Muscle of leg (tissue), 11 donors: ENCODE data around the gene NPAS3. TPM values are rescaled to one million over a fixed set of nuclear protein-coding genes. Genes with fewer than 3 reads are reported as not detected.

Experiments
- DNase-seq: peaks from one replicate; pipeline ENCODE4 v3.0.0; 2013
- H3K27ac ChIP-seq: one replicate; pipeline ENCODE4 v1.5.1; 2013; ENCODE audit warnings: mild to moderate bottlenecking, low read length, control low read depth
- H3K27me3 ChIP-seq: one replicate; pipeline ENCODE4 v1.6.1; 2013; ENCODE audit warnings: low read length; ENCODE audit not compliant: control insufficient read depth, insufficient read depth
- H3K36me3 ChIP-seq: one replicate; pipeline ENCODE4 v1.6.1; 2013; ENCODE audit warnings: low read length; ENCODE audit not compliant: control insufficient read depth, insufficient read depth
- H3K4me1 ChIP-seq: one replicate; pipeline ENCODE4 v1.6.1; 2013; ENCODE audit warnings: low read length; ENCODE audit not compliant: control insufficient read depth, insufficient read depth
- H3K4me3 ChIP-seq: one replicate; pipeline ENCODE4 v1.5.1; 2013; ENCODE audit warnings: low read length, control low read depth
- H3K9me3 ChIP-seq: replicated peaks from 2 replicates; pipeline ENCODE4 v1.6.1; 2013; ENCODE audit warnings: low read depth, low read length; ENCODE audit not compliant: control insufficient read depth
- WGBS: methylation state at CpG from one replicate; pipeline ENCODE4 v1.1.5; 2013; ENCODE audit warnings: missing lambda C conversion rate; ENCODE audit not compliant: insufficient coverage; 5-methylcytosine and 5-hydroxymethylcytosine counted together
- polyA plus RNA-seq, 8 donors: library from polyadenylated mRNA; unstranded; fragments of 120-200 nt; gene quantifications; one replicate each; pipeline versions ENCODE4 v1.2.1 to v1.2.3, GENCODE V29; 2013; ENCODE audit warnings: inconsistent platforms in 1 of 8, low replicate concordance in 1 of 8; ENCODE audit not compliant: insufficient read length in 8 of 8, insufficient read depth in 1 of 8
- total RNA-seq: library from RNA; stranded (reverse); fragments of 120-200 nt; gene quantifications from one replicate; pipeline ENCODE4 v1.2.4, GENCODE V29; 2013

The NPAS3 gene
- total and polyA plus RNA-seq, 9 donors: 3.4 to 7.6 (median 5.1) TPM

GRCh38 chr14:32920696-32921276 lies 17.9 kb upstream of the NPAS3 start:
- H3K27ac ChIP-seq: no peak overlapping the region
- no peaks in the 10 kb centered on the region for H3K36me3 ChIP-seq
- WGBS: no CpG with 5 or more reads among the region's 6 CpGs
- no peak for DNase-seq
- no peaks in the 10 kb centered on the region for H3K27me3 ChIP-seq
- H3K4me1 ChIP-seq: no peaks in the 10 kb centered on the region
- H3K9me3 ChIP-seq: no peaks in the 10 kb centered on the region
- H3K4me3 ChIP-seq: no peak overlapping the region

GRCh38 chr14:32925439-32925838 lies 13.2 kb upstream of the NPAS3 start:
- no peaks in the 10 kb centered on the region for H3K36me3 ChIP-seq
- DNase-seq: no peak
- H3K4me1 ChIP-seq: no peaks in the 10 kb centered on the region
- no peak overlapping the region for H3K27ac ChIP-seq
- no peak overlapping the region for H3K4me3 ChIP-seq
- no peaks in the 10 kb centered on the region for H3K27me3 ChIP-seq
- H3K9me3 ChIP-seq: no peaks in the 10 kb centered on the region

DNA sequence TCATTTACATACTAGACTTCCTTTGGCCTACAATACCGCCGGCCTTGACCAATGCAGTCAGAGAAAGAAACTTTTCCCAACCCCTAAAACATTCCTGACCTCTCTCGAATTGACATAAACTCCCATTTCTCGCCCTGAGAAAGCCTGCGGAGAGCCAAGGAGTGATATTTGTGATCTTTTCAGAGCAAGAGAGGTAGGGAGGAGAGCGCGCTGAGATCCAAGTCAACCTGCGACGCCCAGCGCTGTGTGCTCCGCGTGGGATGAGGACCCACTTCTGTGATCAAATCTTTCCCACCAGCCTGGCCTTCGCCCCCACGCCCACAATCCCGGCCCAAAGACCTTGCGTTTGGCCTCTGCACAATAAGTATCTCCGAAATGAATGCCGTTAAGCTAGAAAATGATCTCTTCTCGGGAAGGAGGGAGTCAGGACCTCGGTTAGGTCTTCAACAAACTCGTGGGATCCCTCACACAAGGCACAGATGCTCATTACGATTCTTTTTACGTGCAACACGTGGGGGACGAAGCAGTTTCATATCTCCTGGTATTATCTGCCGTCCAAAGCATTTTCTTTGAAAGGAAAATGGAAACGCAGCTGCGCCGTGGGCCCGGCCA lies 6.3 kb upstream of the NPAS3 start:
- H3K9me3 ChIP-seq: no peaks in the 10 kb centered on the region
- WGBS: 22% methylated on average over 24 of the region's 30 CpGs
- peak overlapping the region; percentile 86 for H3K27ac ChIP-seq
- H3K27me3 ChIP-seq: peaks cover 41% of the 10 kb centered on the region
- peak; percentile 78 for DNase-seq
- no peaks in the 10 kb centered on the region for H3K36me3 ChIP-seq
- H3K4me3 ChIP-seq: peak overlapping the region; percentile 62
- peaks cover 25% of the 10 kb centered on the region for H3K4me1 ChIP-seq

DNA sequence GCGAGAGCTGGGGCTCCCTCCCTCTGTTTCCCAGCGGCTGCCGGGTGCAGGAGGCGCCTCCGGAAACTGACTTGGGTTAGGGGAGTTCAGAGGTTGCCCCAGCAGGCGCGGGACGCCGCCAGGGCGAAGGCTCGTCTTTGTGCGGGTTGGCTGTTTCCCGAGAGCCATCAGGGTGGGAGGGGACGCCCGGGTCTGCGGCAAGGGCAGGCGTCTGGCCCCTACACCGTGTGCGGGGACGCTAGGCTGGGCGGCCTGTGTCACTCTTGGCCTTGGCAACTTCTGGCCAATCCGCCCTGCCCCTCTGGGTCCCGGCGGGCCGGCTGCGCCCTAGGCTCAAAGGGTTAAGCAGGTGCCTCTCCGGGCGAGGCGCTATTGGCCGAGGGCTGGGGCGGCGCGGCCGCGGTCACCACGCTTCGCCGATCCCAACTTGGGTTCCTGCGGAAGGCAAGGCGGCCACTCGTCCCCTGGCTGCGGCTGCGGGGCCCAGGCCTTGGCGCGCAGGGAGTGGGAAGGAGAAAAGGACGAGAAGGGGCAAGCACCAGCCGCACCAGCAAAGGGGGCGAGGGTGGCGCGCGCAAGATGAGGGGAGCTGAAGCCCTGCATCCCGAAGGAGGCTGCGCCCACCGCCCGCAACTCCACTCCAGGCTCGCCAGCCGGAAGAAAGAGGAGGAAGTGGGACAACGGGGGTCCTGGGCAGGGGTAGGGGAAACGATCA lies 5.6 kb upstream of the NPAS3 start:
- WGBS: 1% methylated on average over 48 of the region's 59 CpGs
- peak; percentile 42 for DNase-seq
- H3K27ac ChIP-seq: peak overlapping the region; percentile 86
- H3K4me1 ChIP-seq: peaks cover 31% of the 10 kb centered on the region
- no peaks in the 10 kb centered on the region for H3K9me3 ChIP-seq
- H3K4me3 ChIP-seq: peak overlapping the region; percentile 62
- no peaks in the 10 kb centered on the region for H3K36me3 ChIP-seq
- peaks cover 46% of the 10 kb centered on the region for H3K27me3 ChIP-seq

DNA sequence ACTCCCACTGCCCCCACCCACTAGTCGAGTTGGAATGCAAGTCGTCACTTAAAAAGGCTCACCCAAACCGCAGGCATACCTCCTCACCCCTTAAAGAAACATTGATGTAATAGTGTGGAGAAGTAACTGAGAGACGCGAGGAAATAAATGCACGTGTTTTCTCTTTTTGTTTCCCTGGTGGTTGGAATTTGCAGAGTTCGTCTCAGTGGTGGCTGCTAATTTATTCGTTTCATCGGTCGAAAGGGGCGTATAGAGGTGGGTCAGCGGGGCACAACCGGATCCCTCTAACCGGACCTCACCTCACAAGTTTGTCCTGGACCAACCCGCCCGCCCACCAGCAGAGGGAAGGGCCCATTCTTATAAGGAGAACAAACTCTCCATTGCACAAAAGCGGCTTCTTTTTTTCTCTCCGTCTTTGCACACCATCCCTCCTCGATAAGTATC lies 5.0 kb upstream of the NPAS3 start:
- Histone ChIP-seq H3K27ac (peak overlapping the region; percentile 86), H3K4me3 (peak overlapping the region; percentile 62), H3K4me1 (peaks cover 32% of the 10 kb centered on the region), H3K9me3 (no peaks in the 10 kb centered on the region), H3K36me3 (no peaks in the 10 kb centered on the region), H3K27me3 (peaks cover 49% of the 10 kb centered on the region)
- WGBS: 0% methylated on average over 12 of the region's 19 CpGs
- peak; percentile 80 for DNase-seq

DNA sequence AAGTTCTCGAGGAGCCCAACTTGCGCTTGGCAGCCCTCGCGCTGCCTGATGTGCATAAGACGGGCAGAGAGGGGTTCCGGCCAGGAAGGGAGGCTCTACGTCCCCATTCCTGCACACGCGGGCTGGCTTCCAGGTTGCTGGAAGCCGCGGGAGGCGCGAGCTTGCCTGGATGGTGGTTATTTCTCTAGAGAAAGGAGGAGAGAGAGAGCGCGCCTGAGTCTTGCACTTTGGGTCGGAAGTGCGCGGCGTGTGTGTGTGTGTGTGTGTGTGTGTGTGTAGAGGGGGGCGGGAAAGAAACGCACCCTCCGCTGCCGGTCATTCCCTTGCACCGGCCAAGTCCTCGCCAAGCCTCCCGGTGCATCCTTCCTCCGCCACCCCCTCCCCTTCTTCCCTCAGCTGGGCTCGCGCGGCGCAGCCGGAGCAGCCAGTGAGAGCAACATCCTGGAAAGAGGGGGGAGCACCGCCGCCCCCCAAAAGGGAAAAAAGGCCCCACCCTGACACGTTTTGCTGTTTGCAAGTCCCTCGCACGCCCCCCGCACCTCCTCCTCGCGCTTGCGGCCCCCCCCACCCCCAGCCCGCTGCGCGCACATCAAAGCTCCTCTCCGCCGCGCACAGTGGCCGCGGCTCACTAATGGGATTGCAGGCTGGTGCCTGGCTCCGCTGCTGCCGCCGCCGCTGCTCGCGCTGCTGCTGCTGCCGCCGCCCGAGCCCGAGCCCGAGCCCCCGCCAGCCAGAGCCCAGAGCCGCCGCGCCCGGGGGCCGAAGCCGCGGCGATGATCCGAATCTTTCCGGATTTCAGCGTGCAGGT lies 4.4 kb upstream of the NPAS3 start:
- no peaks in the 10 kb centered on the region for H3K9me3 ChIP-seq
- H3K4me1 ChIP-seq: peaks cover 32% of the 10 kb centered on the region
- H3K27me3 ChIP-seq: peaks cover 49% of the 10 kb centered on the region
- no peaks in the 10 kb centered on the region for H3K36me3 ChIP-seq
- peak overlapping the region; percentile 62 for H3K4me3 ChIP-seq
- WGBS: under 1% methylated on average over 49 of the region's 72 CpGs
- peak overlapping the region; percentile 86 for H3K27ac ChIP-seq
- peak; percentile 86 for DNase-seq

GRCh38 chr14:32934881-32935633 lies 3.6 kb upstream of the NPAS3 start:
- H3K27me3 ChIP-seq: peaks cover 49% of the 10 kb centered on the region
- H3K27ac ChIP-seq: peak overlapping the region; percentile 54
- H3K9me3 ChIP-seq: no peaks in the 10 kb centered on the region
- DNase-seq: peak; percentile 57
- H3K4me3 ChIP-seq: peak overlapping the region; percentile 62
- WGBS: under 1% methylated on average over 32 of the region's 42 CpGs
- H3K4me1 ChIP-seq: peaks cover 33% of the 10 kb centered on the region
- H3K36me3 ChIP-seq: no peaks in the 10 kb centered on the region

DNA sequence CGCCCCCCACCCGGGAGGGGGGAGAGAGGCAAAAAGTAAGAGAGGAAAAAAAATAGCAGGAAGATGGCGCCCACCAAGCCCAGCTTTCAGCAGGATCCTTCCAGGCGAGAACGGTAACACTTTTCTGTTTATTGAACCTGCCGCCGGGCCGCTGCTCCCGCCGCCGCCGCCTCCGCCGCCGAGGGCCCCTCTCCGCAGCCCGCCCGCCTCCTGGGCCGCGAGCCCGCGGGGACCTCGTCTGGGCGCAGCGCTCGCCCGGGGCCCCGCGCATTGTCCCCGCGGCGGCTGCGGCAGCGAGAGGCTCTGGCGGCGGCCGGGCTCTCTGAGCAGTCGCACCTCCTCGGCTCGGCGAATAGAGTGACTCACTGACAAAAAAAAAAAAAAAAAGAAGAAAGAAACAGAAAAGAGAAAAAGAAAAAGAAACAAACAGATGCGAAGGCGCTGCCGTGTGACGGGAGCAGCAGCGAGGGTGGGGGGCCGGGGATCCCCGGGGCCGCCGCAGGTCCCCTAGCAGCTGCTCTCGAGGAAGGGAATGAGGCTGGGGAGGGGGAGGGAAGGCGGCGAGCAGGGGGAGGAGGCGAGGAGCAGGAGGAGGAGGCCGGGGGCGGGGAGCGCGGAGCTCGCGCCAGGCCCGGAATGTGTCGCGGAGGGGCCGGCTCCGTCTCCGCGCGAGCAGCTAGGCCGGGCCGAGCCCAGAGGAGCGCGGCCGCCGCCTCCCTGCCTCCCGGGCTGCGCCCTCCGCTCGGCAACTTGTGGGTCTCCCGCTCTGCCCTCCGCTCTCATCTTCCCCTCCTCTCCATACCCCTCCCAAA lies 781 bp downstream of the NPAS3 start:
- H3K9me3 ChIP-seq: no peaks in the 10 kb centered on the region
- peak overlapping the region; percentile 93 for H3K27ac ChIP-seq
- WGBS: under 1% methylated on average over 61 of the region's 80 CpGs
- H3K4me1 ChIP-seq: peaks cover 18% of the 10 kb centered on the region
- DNase-seq: peak; percentile 96
- H3K36me3 ChIP-seq: no peaks in the 10 kb centered on the region
- peaks cover 23% of the 10 kb centered on the region for H3K27me3 ChIP-seq
- H3K4me3 ChIP-seq: peak overlapping the region; percentile 68

DNA sequence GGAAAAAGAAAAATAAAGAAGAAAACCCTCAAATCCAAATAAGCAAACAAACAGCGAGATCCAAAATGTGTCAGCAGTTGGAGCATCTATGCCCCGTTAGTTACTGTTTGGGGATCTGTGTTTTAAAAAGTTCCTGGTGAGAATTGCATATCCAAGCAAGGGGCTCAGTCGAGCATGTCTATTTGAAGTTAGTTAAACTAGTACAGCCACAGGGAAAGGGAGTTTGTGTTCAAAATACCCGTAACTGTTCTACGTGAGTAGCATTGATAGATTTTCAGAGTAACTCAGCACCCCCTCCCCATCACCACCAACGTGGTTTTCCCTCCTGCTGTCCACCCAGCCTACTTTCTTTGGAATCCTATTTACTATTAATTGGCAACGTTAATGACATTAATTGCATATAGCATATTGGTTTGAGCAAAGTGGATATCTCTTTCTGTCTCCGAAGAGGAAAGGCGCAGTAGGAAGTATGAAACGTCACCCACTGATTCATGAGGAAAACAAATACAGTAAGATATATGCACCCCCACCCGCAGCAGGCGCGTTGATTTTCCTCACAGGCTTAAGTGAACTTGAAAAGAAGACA lies 1.5 kb downstream of the NPAS3 start:
- peak; percentile 37 for DNase-seq
- Histone ChIP-seq H3K4me1 (peaks cover 14% of the 10 kb centered on the region), H3K27me3 (peaks cover 19% of the 10 kb centered on the region), H3K27ac (peak overlapping the region; percentile 93), H3K9me3 (no peaks in the 10 kb centered on the region), H3K4me3 (peak overlapping the region; percentile 68), H3K36me3 (no peaks in the 10 kb centered on the region)
- WGBS: 0% methylated on average over 1 of the region's 13 CpGs
